NCI-H2196 (cell line): Measurements from ENCODE around the gene ZNF524.
A peak's percentile ranks its signal among the peaks of the same experiment; 100 is the strongest.

ENCODE experiments used
- DNase-seq: peaks from one replicate; lab custom pipeline; 2025; ENCODE audit not compliant: unreplicated experiment; lab: John Stamatoyannopoulos, UW

The ZNF524 gene

GRCh38 chr19:55619286-55619685 lies 19.2 kb downstream of the ZNF524 start:
- DNase-seq: no peak

- no peak for DNase-seq
Measured at GRCh38 chr19:55620410-55621204, 20.5 kb downstream of the ZNF524 start.

GRCh38 chr19:55621205-55621672 lies 21.2 kb downstream of the ZNF524 start:
- no peak for DNase-seq

GRCh38 chr19:55621673-55622231 lies 21.7 kb downstream of the ZNF524 start:
- DNase-seq: no peak

GRCh38 chr19:55622242-55622969 lies 22.3 kb downstream of the ZNF524 start:
- DNase-seq: no peak

- DNase-seq: no peak
Measured at GRCh38 chr19:55623130-55623529, 23.0 kb downstream of the ZNF524 start.

- no peak for DNase-seq
Measured at GRCh38 chr19:55623561-55623960, 23.5 kb downstream of the ZNF524 start.

- peak; percentile 93 for DNase-seq
Measured at GRCh38 chr19:55624109-55625003, 24.3 kb downstream of the ZNF524 start, which contains the start of gene ZNF784. TSS of gene ZNF784 (minus strand) at chr19:55624566. CDS start at chr19:55624561, 5 bp downstream.

GRCh38 chr19:55625004-55625326 lies 24.9 kb downstream of the ZNF524 start:
- DNase-seq: no peak

- no peak for DNase-seq
Measured at GRCh38 chr19:55626350-55626749, 26.3 kb downstream of the ZNF524 start.

GRCh38 chr19:55632463-55632834 lies 32.4 kb downstream of the ZNF524 start:
- peak; percentile 96 for DNase-seq

GRCh38 chr19:55633861-55634260 lies 33.8 kb downstream of the ZNF524 start:
- DNase-seq: no peak

- no peak for DNase-seq
Measured at GRCh38 chr19:55635334-55635717, 35.2 kb downstream of the ZNF524 start.

- no peak for DNase-seq
Measured at GRCh38 chr19:55635856-55636440, 35.9 kb downstream of the ZNF524 start.

- no peak for DNase-seq
Measured at GRCh38 chr19:55636723-55637122, 36.6 kb downstream of the ZNF524 start.

- DNase-seq: no peak
Measured at GRCh38 chr19:55637534-55637933, 37.4 kb downstream of the ZNF524 start.

- peak; percentile 34 for DNase-seq
Measured at GRCh38 chr19:55638864-55639359, 38.8 kb downstream of the ZNF524 start.

GRCh38 chr19:55640043-55640576 lies 40.0 kb downstream of the ZNF524 start:
- DNase-seq: peak; percentile 92

GRCh38 chr19:55640577-55641425 lies 40.7 kb downstream of the ZNF524 start, which contains the start of gene ZNF580:
TSS of gene ZNF580 (plus strand) at chr19:55641002. CDS start at chr19:55642509, 1,507 bp downstream.
- DNase-seq: peak; percentile 72
